HL-60 (cell line): ENCODE measurements around the gene CHADL.

Experiments
- DNase-seq, 2 experiments: peaks; one replicate each; pipeline ENCODE4 v3.0.0-alpha.2; 2010 to 2020; ENCODE audit warnings: low read depth in 1 of 2, low spot score in 1 of 2
- H3K27ac ChIP-seq: fragments of 250-450 bp; sonication (Bioruptor Pico); replicated peaks from 2 replicates; pipeline ENCODE4 v1.5.1; 2020; ENCODE audit warnings: mild to moderate bottlenecking, moderate library complexity
- H3K27me3 ChIP-seq: fragments of 250-450 bp; sonication (Bioruptor Pico); 2 replicates; pipeline ENCODE4 v1.5.1; 2021; ENCODE audit warnings: mild to moderate bottlenecking, moderate library complexity; ENCODE audit not compliant: insufficient read depth, poor library complexity, severe bottlenecking
- H3K4me3 ChIP-seq: replicated peaks from 2 replicates; pipeline ENCODE4 v1.5.1; 2011; ENCODE audit warnings: mild to moderate bottlenecking, control low read depth, low read length; ENCODE audit not compliant: insufficient read depth
- CTCF ChIP-seq: IDR thresholded peaks from one replicate; pipeline ENCODE4 v1.5.1; 2011; ENCODE audit warnings: low read length, control low read depth, inconsistent platforms; ENCODE audit not compliant: insufficient read depth
- GABPA ChIP-seq: IDR thresholded peaks from 2 replicates; pipeline ENCODE4 v1.6.1; 2012; ENCODE audit warnings: low read depth
- POLR2AphosphoS5 ChIP-seq: IDR thresholded peaks from 2 replicates; pipeline ENCODE4 v1.6.1; 2012; ENCODE audit warnings: low read depth
- REST ChIP-seq: IDR thresholded peaks from 2 replicates; pipeline ENCODE4 v1.6.1; 2012; ENCODE audit warnings: low read depth; ENCODE audit not compliant: insufficient replicate concordance
- SPI1 ChIP-seq: IDR thresholded peaks from 2 replicates; pipeline ENCODE4 v1.6.1; 2012; ENCODE audit warnings: low read depth, mild to moderate bottlenecking, borderline replicate concordance

CHADL gene

GRCh38 chr22:41197038-41197972 is 43.4 kb downstream of the CHADL start:
- H3K4me3 ChIP-seq: peak overlapping the region; percentile 93
- no peak overlapping the region for H3K27ac ChIP-seq
- peak; percentile 68 to 74 for DNase-seq
- TF ChIP-seq GABPA (no peak), SPI1 (no peak), REST (peak; percentile 31)
- peaks cover 2% of the 10 kb centered on the region for H3K27me3 ChIP-seq

GRCh38 chr22:41193829-41194228 is 46.9 kb downstream of the CHADL start:
- Histone ChIP-seq H3K27ac (no peak overlapping the region), H3K4me3 (no peak overlapping the region), H3K27me3 (peaks cover 2% of the 10 kb centered on the region)
- DNase-seq: no peak
- TF ChIP-seq SPI1: no peak
- no peak for TF ChIP-seq GABPA
- no peak for TF ChIP-seq POLR2AphosphoS5
- TF ChIP-seq REST: no peak
- no peak for TF ChIP-seq CTCF

- Histone ChIP-seq H3K4me3 (no peak overlapping the region), H3K27me3 (no peaks in the 10 kb centered on the region), H3K27ac (no peak overlapping the region)
- no peak for TF ChIP-seq CTCF
- no peak for TF ChIP-seq GABPA
- no peak for TF ChIP-seq SPI1
- no peak for TF ChIP-seq REST
- TF ChIP-seq POLR2AphosphoS5: no peak
- no peak for DNase-seq
Measured at GRCh38 chr22:41191467-41191866, 49.3 kb downstream of the CHADL start.
